RWPE1 (cell line): Measurements from ENCODE around the gene SLC39A13.

Source experiments
- CTCF ChIA-PET: fragments of 350-600 bp; sonication (Branson Sonifier 250); formaldehyde crosslinking; extraction: SDS; loops from one replicate; lab custom pipeline; 2021; lab: Yijun Ruan, JAX
- POLR2A ChIA-PET: fragments of 400-600 bp; formaldehyde crosslinking; extraction: SDS; loops from one replicate; lab custom pipeline; 2020; ENCODE audit warnings: antibody characterized with exemption; ENCODE audit not compliant: low non-redundant PET; lab: Yijun Ruan, JAX
- DNase-seq: peaks from one replicate; pipeline ENCODE4 v3.0.0; 2012; ENCODE audit warnings: low spot score
- H3K27ac ChIP-seq: fragments of 450-650 bp; 2 replicates; pipeline ENCODE4 v1.5.1; 2017
- CTCF ChIP-seq: fragments of 450-650 bp; conservative IDR thresholded peaks from 2 replicates; pipeline ENCODE4 v1.5.1; 2017; ENCODE audit warnings: low read depth, mild to moderate bottlenecking

Gene SLC39A13

GRCh38 chr11:47418454-47419259, 10.3 kb downstream of the SLC39A13 start:
- POLR2A ChIA-PET: no interaction called here
- CTCF ChIA-PET: no interaction called here
- peak overlapping the region; percentile 97 for H3K27ac ChIP-seq
- TF ChIP-seq CTCF: no peak
- DNase-seq: no peak

GRCh38 chr11:47425611-47426010, 17.2 kb downstream of the SLC39A13 start:
- DNase-seq: no peak
- POLR2A ChIA-PET: no interaction called here

GRCh38 chr11:47426062-47426956, 17.9 kb downstream of the SLC39A13 start, which contains the start of gene PSMC3:
PSMC3 (minus strand) TSS chr11:47426439; CDS start chr11:47426279, 160 bp downstream.
- TF ChIP-seq CTCF: no peak
- POLR2A ChIA-PET: no interaction called here
- CTCF ChIA-PET: no interaction called here
- peak; percentile 95 for DNase-seq
- H3K27ac ChIP-seq: peak within 1 kb of the TSS; percentile 84

More at GRCh38 chr11:47425611-47426010, 17.2 kb downstream of the SLC39A13 start:
- H3K27ac ChIP-seq: peak overlapping the region; percentile 84
- CTCF ChIA-PET: no interaction called here
- TF ChIP-seq CTCF: no peak

- TF ChIP-seq CTCF: no peak
- ChIA-PET CTCF (no interaction called here), POLR2A (no interaction called here)
- no peak for DNase-seq
- H3K27ac ChIP-seq: no peak overlapping the region
These were observed 22.1 kb downstream of the SLC39A13 start for GRCh38 chr11:47430524-47430923.

GRCh38 chr11:47431356-47432083, 23.1 kb downstream of the SLC39A13 start:
- CTCF ChIA-PET: no interaction called here
- H3K27ac ChIP-seq: no peak overlapping the region
- DNase-seq: no peak
- POLR2A ChIA-PET: no interaction called here
- TF ChIP-seq CTCF: no peak

- no peak for DNase-seq
- ChIA-PET CTCF (no interaction called here), POLR2A (no interaction called here)
- H3K27ac ChIP-seq: peak overlapping the region; percentile 39
- no peak for TF ChIP-seq CTCF
These were observed 24.8 kb downstream of the SLC39A13 start for GRCh38 chr11:47433157-47433556.
